T-helper 1 cell (primary cell): ENCODE data around the gene ADAMTSL3.

ENCODE experiments used
- DNase-seq, 5 donors: peaks; one replicate each; pipeline ENCODE4 v3.0.0-alpha.2; 2012 to 2020
- total RNA-seq, 4 donors: gene quantifications; one replicate each; lab custom pipeline; 2026; lab: John Stamatoyannopoulos, UW

The ADAMTSL3 gene, protein sequence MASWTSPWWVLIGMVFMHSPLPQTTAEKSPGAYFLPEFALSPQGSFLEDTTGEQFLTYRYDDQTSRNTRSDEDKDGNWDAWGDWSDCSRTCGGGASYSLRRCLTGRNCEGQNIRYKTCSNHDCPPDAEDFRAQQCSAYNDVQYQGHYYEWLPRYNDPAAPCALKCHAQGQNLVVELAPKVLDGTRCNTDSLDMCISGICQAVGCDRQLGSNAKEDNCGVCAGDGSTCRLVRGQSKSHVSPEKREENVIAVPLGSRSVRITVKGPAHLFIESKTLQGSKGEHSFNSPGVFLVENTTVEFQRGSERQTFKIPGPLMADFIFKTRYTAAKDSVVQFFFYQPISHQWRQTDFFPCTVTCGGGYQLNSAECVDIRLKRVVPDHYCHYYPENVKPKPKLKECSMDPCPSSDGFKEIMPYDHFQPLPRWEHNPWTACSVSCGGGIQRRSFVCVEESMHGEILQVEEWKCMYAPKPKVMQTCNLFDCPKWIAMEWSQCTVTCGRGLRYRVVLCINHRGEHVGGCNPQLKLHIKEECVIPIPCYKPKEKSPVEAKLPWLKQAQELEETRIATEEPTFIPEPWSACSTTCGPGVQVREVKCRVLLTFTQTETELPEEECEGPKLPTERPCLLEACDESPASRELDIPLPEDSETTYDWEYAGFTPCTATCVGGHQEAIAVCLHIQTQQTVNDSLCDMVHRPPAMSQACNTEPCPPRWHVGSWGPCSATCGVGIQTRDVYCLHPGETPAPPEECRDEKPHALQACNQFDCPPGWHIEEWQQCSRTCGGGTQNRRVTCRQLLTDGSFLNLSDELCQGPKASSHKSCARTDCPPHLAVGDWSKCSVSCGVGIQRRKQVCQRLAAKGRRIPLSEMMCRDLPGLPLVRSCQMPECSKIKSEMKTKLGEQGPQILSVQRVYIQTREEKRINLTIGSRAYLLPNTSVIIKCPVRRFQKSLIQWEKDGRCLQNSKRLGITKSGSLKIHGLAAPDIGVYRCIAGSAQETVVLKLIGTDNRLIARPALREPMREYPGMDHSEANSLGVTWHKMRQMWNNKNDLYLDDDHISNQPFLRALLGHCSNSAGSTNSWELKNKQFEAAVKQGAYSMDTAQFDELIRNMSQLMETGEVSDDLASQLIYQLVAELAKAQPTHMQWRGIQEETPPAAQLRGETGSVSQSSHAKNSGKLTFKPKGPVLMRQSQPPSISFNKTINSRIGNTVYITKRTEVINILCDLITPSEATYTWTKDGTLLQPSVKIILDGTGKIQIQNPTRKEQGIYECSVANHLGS (N-terminal part only)
- total RNA-seq, result 0 reads per million in 4 donors

DNA sequence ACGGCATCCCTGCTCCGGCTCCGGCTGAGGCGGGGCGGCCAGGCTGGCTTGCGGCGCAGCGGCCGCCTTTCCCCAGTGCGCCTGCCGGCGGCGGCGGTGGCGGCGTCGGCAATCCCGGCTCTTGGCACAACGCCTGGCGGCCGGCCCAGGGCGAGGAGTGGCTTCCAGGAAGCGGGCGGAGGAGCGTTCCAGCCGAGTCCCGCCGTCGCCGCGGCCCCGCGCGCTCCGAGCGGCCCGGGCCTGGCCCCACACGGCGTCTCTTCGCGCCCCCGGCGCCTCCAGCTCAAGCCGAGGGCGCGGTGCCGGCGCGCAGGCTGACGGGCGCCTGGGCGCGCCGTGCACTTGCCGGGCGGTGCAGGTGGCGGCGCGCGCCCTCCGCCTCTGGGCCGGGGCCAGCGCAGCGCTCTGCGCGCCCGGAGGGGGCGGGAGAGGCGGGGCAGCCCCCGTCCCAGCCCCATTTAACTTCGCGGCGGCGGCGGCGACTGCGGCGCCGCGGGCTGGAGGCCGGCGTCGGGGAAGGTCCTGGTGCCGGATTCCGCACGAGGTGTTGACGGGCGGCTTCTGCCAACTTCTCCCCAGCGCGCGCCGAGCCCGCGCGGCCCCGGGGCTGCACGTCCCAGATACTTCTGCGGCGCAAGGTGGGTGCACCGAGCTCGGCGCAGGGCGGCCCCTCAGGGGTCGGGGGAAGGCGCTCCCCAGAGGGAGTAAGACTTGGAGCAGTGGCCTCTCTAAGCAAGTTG lies at the start of gene ADAMTSL3:
Gene ADAMTSL3 (plus strand): TSS at position 485 of the 740 bp plus-strand sequence. CDS start 1,639 bp downstream, outside the sequence.
- no peak for DNase-seq

DNA sequence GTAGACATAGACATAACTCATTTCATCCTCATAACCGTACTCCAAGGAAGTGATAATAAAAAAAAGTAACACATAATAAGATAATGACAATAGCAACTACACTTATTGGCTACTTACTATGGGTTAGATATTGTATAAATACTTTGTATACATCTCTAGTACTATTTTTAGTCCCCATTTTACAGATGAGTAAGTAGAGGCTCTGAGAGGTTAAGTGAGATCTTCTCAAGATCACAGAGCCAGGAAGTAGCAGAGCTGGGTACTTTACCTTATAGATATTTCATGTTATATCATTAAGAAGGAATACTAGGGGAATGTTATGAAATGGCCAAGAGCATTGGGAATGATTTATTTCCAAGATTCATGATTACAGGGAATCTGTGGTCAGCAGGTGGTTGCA lies 49.4 kb upstream of the ADAMTSL3 start:
- no peak for DNase-seq

DNA sequence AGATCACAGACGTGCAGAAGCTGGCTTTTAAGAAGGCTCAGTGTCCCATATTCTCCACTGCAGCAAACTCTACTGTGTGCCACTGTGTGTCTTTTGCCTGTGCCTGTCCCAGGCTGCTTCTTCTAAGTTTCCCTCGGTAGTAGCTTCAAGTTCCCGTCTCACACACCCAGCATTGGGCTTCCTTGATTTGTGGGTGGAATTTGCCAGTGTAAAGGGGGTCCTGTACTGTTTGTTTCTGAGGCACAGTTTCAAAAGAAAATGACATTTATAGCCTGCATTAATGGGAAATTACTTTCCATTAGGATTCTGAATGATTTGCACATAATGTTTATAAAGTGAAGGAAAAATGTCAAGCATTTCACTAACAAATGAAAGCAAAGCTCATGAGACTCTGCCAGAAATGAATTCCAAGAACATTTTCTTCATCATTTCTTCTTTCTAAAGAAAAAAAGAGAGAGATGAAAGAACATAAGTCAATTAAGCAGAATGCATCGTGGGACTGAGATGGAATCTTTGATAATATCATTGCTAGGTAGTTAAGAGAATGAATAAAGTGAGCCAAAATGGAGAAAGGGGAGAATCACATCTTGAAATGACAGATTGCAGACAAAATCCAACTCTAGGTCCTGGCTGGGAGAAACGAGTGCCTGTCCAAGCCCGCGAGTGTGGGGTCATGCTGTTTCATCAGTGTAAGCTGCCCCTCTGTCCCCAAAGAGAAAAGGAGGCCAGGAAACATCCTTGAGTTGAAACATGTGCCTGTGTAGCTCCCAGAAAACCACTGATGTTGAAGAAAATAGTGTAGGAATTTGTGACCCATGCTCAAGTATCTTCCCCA lies 48.6 kb upstream of the ADAMTSL3 start:
- DNase-seq, result no peak

DNA sequence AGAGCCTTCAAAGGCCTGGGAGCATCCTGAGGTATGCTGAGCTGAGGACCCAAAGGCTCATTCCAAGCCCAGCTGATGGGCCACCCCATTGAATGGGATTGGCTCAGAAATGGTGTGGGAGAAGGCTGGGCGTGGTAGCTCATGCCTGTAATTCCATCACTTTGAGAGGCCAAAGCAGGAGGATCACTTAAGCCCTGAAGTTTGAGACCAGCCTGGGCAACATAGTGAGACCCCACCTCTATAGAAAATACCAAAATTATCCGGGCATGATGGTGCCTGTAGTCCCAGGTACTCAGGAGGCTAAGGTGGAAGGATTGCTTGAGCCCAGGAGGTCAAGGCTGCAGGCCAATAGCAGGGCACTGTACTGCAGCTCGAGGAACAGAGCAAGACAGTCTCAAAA lies 43.8 kb upstream of the ADAMTSL3 start:
- no peak for DNase-seq

DNA sequence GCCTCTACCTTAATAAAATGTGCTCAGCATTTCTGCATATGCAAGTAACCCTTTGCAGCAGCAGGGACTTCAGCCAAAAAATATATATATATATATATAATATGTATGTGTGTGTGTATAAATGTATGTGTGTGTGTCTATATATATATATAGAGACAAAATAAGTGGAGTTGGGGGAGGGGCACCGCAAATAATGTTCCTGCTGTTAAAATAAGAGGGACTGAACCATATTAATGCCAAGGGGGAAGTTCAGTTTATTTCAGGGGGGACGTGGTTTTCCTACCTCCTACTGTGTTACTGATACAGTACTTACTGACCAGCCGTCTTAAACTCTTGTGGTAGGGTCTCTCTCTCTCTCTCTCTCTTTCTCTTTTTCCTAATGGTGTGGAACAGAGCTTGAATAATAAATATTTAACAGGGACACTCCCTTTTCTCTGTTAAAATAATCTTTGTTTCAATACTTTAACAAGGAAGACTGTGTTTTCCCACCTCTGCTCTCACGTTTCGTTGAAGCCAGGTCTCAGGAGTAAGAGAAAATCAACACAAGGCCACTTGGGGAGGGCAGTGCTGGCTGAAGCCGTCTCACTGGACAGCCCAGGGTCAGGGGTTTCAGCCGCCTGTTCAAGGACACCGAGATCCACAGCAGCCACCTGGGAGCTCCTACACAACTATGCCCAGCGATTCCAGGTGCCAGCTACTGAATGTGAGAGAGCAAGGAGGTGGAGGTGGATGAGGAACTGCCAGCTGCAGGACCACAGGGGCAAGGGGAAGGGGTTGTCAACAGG lies 42.8 kb upstream of the ADAMTSL3 start:
- no peak for DNase-seq

DNA sequence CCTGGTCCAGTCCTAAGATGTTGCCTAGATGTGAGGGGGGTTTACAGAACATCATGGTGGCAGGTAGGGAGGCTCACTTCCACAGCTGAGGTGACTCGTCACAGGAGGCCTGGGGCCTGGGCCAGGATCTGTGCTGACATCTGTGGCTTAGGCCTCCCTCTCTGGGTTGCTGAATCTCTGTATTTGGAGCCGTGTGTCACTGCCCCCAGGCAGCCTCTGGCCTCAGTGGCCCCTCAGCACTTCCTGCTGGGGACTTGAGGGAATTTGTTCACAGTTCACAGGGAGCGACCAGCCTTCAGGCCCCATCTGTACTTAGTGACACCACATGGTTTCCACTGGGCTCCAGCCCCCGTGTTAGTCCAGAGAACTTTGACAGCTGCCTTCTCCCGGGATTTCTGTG lies 41.7 kb upstream of the ADAMTSL3 start:
- no peak for DNase-seq

DNA sequence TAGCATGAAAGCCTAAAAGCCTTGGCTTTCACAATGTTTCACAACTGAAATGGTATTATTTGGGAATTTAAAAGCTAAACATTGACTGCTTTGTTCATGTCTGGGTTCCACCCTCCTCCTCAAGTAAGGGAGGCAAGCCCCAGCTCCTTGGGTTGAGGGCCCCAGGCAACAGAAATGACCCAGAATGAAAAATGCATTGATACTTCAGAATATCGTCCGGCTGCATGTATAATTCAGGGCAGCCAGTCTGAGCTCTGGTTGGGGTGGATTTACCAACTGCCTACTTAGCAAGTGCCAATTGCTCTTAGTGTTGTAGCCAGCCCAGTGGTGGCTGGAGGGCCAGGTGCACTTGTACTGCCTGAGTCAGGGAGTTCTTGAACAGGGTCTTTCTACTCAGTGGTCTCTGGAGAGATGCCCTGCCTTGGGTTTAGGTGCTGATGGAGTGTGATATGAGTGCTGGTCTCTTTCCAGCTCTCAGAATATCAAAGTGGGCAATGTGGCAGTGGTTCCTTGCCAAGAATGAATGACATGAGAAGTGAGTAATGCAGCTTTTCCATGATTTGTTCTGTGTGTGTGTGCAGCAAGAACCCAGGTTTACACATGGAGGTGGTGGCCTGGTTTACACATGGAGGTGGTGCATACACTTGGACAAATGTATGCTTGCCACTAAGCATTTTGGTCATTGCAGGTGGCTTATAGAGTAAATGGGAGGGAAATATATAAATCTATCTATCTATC lies 40.9 kb upstream of the ADAMTSL3 start:
- no peak for DNase-seq

DNA sequence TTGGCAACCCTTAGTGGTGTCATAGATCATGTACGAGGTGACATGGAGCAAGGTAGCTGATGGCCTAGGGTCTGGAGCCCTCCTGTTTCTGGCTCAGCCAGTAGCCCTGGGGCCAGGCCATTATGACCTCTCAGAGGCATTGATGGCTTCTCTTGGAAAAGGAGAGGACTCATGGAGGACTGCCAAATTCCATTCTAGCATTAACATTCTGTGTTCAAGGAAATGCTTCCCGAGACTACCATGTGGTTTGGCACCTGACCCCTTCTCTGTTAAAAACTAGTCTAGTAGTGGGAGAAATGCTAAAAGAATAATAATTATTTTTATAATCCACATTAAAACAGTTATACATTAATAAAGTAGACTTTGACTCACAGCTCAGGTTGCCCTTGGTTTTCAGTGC lies 40.2 kb upstream of the ADAMTSL3 start:
- DNase-seq, result no peak

DNA sequence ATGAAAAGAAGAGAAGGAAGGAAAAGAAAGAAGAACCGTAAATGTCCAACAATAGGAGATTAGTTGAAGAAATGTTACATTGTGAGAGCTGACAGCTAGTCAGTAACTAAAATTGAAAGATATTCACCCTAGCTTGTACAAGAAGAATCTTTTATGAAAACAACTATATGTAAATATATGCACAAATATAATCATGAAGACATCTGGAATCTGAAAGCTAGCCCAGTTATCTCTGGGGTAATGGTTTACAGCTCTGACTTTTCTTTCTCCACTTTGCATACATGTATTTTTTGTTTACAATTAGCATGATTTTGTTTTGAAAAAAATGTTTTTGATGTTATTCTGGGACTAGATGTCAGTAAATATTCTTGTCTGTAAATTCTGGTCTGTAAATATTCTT lies 37.1 kb upstream of the ADAMTSL3 start:
- no peak for DNase-seq

DNA sequence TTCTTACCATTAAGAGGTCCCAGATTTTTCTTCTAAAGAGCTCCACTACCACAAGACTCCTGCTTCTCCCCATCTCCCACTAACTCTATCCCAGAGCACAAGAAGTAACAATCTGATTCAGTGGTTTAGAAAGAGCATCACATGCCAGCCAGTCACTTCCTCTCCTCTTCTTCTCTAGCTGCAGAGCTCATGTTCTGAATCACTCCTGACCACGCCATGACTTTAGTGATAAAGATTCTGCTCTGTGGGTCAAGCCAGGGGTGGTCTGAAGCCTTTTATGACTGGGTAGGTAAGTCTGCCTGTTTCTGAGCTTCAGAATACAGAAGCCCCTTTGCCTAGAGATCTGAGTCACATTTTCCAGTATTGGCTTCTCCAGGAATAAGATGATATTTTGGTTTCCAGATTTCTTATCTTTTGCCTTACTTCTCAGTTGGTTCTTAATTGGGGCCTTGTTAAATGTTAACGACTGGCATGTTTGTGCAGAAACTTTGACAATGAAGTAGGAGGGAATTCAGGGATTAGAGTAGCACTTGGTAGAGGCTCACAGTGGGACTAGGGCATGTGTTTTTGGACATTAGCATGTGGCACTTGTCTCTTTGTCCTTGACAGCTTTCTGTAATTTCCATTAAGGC lies 27.6 kb upstream of the ADAMTSL3 start:
- DNase-seq, result no peak

DNA sequence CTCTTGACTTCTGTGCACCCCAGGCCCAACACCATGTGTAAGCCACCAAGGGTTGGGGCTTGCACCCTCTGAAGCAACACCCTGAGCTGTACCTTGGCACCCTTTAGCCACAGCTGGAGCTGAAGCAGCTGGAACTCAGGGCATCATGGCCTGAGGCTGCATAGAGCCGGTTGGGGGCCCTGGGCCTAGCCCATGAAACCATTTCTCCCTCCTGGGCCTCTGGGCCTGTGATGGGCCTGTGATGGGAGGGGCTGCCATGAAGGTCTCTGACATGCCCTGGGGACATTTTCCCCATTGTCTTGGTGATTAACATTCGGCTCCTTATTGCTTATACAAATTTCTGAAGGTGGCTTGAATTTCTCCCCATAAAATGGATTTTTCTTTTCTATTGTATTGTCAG lies 22.4 kb upstream of the ADAMTSL3 start:
- DNase-seq, result no peak

DNA sequence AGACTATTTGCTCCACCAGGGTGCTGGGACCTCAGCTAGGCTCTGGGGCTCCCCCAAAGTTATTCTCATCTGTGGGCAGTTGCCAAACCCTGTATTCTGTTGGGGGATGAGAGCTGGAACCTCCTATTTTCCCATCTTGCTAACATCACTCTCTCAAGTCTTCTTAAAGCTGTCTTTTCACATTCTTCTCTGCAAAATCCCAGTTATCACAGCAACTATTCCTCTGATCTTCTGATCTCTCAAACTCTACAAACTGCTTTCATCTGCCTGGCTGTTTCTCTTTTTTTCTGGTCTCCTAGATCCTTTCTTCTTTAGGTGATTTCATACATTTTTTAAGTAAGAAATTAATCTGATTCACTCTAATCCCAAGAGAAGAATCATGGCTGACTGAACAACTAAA lies 10.7 kb upstream of the ADAMTSL3 start:
- no peak for DNase-seq

DNA sequence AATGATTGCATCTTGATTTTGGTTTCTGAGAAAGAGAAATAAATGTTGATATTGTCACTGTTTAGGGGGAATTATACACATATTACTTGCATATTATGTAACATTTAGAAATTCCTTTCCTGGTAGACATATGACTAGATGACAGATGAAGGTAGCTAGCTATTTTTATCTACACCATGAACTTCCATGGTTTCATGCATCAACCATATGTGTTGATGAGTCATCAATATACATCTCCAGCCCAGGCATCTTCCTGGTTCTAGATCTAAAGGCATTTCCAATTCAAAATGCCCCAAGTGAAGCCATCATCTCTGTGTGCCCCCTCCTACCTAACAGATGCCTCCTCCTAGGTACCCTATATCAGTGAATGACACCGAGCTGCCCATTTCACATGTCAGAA lies 9.5 kb upstream of the ADAMTSL3 start:
- DNase-seq, result no peak

DNA sequence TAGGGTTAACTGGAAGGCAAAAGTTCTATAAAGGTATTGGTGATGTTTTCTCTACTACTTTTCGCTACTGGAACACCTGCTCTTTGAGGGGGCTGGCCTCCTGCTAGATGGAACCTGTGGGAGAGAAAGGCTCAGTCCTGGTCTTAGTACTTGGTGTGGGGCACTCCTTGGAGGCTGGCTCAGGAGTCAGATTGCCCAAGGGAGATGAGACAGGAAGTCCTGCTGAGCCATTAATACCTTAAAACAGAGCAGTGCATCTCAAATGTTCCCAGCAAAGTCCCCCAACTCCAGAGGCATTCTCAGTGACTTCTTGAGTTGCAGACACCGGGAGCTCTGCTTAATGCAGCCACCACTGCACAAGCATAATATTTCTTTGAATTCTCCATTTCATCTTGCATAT lies 3.1 kb upstream of the ADAMTSL3 start:
- no peak for DNase-seq

DNA sequence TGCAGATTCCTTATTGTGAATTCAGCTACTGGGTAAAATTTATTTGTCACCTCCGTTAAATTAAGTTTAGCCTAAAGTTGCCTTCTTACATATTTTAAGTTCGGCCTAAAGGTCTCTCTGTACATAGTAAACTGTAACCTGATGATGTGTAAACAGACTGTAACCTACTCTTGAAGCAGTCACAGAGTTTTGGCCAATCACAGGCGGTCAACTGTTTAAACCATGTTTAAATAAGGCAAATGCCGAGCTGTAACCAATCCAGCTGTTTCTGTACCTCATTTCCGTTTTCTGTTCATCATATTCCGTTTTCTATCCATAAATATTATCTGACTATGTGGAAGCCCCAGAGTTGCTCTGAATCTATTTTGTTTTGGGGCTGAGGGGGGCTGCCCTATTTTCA lies 2.4 kb upstream of the ADAMTSL3 start:
- DNase-seq, result no peak

DNA sequence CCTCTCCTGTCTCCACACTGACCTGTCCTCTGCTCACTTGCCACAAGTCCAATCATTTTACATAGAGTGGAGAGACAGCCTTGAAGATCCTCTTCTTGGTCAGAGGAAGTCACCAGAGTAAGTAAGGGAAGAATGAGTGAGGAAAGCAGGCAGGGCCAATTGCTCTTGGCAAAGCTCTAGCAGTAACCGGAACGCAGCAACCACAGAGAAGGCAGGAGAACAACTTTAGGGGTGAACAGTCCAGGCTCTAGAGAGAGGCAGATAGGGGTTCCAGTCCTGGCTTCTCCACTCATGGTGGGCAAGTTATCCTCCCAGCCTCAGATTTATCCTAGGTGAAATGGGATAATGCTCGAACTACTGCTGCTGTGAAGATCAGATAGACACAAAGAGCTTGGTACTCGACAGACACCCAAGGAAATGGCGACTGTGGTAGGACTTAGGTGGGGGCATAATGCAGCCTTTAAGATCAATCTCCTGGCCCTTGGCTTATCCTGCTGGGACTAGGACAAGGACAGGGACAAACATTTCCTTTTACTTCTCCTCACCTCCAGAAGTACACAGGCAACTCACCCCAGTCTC lies 1.2 kb upstream of the ADAMTSL3 start:
- no peak for DNase-seq

DNA sequence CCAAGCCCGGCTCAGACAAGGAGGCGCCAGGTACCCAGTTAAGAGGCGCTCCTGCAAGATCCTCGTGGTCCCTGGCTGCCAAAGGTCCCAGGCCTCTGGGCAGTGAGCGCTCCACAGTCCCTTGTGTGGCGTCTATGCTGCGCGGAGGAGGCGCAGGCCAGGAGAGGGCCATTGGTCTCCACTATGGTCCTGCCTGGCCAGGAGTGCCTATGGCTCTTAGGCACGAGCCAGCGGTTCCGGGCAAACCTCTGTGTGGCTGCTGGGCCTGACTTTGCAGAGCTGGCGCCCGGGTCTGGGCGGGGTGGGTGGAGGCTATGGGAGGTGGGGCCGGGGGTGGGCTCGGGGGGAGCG lies 660 bp upstream of the ADAMTSL3 start:
- DNase-seq, result no peak

DNA sequence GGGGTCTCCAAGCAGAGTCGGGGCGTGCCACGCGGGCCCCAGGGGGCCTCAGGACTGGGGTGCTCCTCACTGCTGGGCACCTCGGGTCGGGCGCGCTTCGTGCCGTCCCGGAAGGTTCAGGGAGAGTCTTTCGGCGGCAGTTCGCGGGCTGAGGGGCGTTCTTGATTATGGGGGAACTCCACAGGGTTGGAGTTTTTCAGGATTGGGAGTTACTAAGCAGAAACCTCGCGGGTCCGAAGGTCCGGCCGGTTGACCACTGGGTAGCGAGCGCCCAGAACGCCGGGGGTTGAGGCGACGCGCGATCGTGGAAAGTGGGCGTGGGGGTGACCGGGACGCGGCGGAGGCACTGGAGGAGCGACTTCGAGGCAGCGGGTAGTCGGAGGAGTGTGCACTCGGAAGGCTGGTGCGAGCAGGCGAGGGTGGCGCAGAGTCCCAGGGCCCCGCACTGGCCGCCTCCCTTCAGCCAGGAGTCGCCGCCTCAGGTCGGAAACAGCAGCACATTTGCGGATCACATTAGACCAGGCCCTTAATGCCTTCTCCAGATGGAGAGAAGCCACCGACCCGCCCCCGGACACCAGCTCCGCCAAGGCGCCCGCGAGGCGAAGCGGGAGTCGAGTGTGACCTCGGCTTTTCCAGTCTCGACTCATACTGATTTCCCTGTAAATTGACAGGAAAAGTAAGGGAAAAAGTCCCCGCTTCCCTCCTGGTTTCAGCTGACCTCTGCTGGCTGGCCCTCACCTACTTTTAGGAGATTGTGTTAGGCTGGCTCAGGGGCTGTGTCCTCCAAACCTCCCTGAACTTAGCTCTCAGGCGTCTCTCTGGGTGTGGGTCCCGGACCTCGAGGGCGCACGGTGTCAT lies 685 bp downstream of the ADAMTSL3 start:
- no peak for DNase-seq
